ENCODE data around the gene C19orf44.
"Not testable (repeated sequence)": the region's sequence is repeated elsewhere in the genome, so short reads cannot be mapped to it uniquely, and the experiment has no call there.

- TF ChIP-seq, protein P1, sequence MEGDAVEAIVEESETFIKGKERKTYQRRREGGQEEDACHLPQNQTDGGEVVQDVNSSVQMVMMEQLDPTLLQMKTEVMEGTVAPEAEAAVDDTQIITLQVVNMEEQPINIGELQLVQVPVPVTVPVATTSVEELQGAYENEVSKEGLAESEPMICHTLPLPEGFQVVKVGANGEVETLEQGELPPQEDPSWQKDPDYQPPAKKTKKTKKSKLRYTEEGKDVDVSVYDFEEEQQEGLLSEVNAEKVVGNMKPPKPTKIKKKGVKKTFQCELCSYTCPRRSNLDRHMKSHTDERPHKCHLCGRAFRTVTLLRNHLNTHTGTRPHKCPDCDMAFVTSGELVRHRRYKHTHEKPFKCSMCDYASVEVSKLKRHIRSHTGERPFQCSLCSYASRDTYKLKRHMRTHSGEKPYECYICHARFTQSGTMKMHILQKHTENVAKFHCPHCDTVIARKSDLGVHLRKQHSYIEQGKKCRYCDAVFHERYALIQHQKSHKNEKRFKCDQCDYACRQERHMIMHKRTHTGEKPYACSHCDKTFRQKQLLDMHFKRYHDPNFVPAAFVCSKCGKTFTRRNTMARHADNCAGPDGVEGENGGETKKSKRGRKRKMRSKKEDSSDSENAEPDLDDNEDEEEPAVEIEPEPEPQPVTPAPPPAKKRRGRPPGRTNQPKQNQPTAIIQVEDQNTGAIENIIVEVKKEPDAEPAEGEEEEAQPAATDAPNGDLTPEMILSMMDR (optimal IDR thresholded peaks at IDR 0.05 in 1 of 3, IDR thresholded peaks at IDR 0.05 in 1 of 3, conservative IDR thresholded peaks at IDR 0.05 in 1 of 3; ENCODE audit: extremely low read depth in 1 of 3, insufficient read depth in 2 of 3, low read length in 3 of 3): not testable (repeated sequence)
- not testable (repeated sequence) for TF ChIP-seq EZH2 (IDR thresholded peaks at IDR 0.05; ENCODE audit: low read length)
Measured at GRCh38 chr19:16506161-16506560, 10.0 kb downstream of the C19orf44 start.
